ENCODE results near the gene CELSR2. TPM values are rescaled to one million over a fixed set of nuclear protein-coding genes. Genes with fewer than 3 reads are reported as not detected.
"Not testable (repeated sequence)": the region's sequence is repeated elsewhere in the genome, so short reads cannot be mapped to it uniquely, and the experiment has no call there.

Gene CELSR2
- total RNA-seq, 6 experiments from 2014 or later, result 1.3 to 3.3 (median 3.0) TPM

GRCh38 chr1:109214695-109215623, 34.4 kb upstream of the CELSR2 start:
- peak overlapping the region; percentile 63 to 89 (median 88) for H3K4me3 ChIP-seq
- intact Hi-C loops (cut with DNase I), result no loop called here
- H3K27me3 ChIP-seq, result no peaks in the 10 kb centered on the region
- H3K9me3 ChIP-seq, result no peaks in the 10 kb centered on the region
- peaks cover 0 to 29% (median 15%) of the 10 kb centered on the region in 4 donors for H3K4me1 ChIP-seq
- no peaks in the 10 kb centered on the region for H3K36me3 ChIP-seq
- ATAC-seq (peak; percentile 68 to 75 (median 70)), DNase-seq (peak in 2 of 3 donors; percentile 37 to 59)
- WGBS (ENCODE audit: insufficient coverage, low coverage, low lambda C conversion rate, missing lambda C conversion rate), result 7% methylated on average over 13 of the region's 13 CpGs
- TF ChIP-seq CTCF (IDR thresholded peaks at IDR 0.05) (no peak), POLR2A (IDR thresholded peaks at IDR 0.05) (peak; percentile 51)
- peak overlapping the region; percentile 69 to 83 (median 70) for H3K27ac ChIP-seq

GRCh38 chr1:109216662-109217061, 32.7 kb upstream of the CELSR2 start:
- Histone ChIP-seq H3K36me3 (peaks cover 0 to 3% (median 0%) of the 10 kb centered on the region in 4 donors), H3K27ac (no peak overlapping the region), H3K4me3 (no peak overlapping the region), H3K27me3 (no peaks in the 10 kb centered on the region), H3K4me1 (peaks cover 0 to 29% (median 15%) of the 10 kb centered on the region in 4 donors), H3K9me3 (no peaks in the 10 kb centered on the region)
- ATAC-seq (no peak), DNase-seq (peak in 1 of 3 donors; percentile 36)
- intact Hi-C loops (cut with DNase I), result no loop called here
- TF ChIP-seq CTCF (IDR thresholded peaks at IDR 0.05) (no peak), POLR2A (IDR thresholded peaks at IDR 0.05) (no peak)
- 81% methylated on average over 4 of the region's 4 CpGs for WGBS (ENCODE audit: insufficient coverage, low coverage, low lambda C conversion rate, missing lambda C conversion rate)

- peak in 1 of 3 donors; percentile 13 for DNase-seq
- WGBS (ENCODE audit: insufficient coverage, low coverage, low lambda C conversion rate, missing lambda C conversion rate), result 58% methylated on average over 3 of the region's 3 CpGs
- Histone ChIP-seq H3K4me3 (no peak overlapping the region), H3K36me3 (peaks cover 0 to 3% (median 0%) of the 10 kb centered on the region in 4 donors), H3K9me3 (no peaks in the 10 kb centered on the region), H3K27ac (no peak overlapping the region), H3K4me1 (peaks cover 0 to 29% (median 15%) of the 10 kb centered on the region in 4 donors), H3K27me3 (no peaks in the 10 kb centered on the region)
- no peak for ATAC-seq
- intact Hi-C loops (cut with DNase I), result no loop called here
- TF ChIP-seq CTCF (IDR thresholded peaks at IDR 0.05) (no peak), POLR2A (IDR thresholded peaks at IDR 0.05) (no peak)
These were observed 30.8 kb upstream of the CELSR2 start for GRCh38 chr1:109218516-109218915.

- ATAC-seq; intact Hi-C loops (cut with DNase I); H3K27ac ChIP-seq; H3K9me3 ChIP-seq; H3K4me3 ChIP-seq; H3K27me3 ChIP-seq; DNase-seq: not testable (repeated sequence)
- peaks cover 0 to 13% (median 3%) of the 10 kb centered on the region in 4 donors for H3K36me3 ChIP-seq
- peaks cover 0 to 14% (median 6%) of the 10 kb centered on the region in 4 donors for H3K4me1 ChIP-seq
- WGBS (ENCODE audit: insufficient coverage, low coverage, low lambda C conversion rate, missing lambda C conversion rate), result 100% methylated on average over 3 of the region's 9 CpGs
These were observed 28.1 kb upstream of the CELSR2 start for GRCh38 chr1:109221201-109221600.

GRCh38 chr1:109225308-109225707, 24.0 kb upstream of the CELSR2 start:
- Histone ChIP-seq H3K4me3 (no peak overlapping the region), H3K27me3 (no peaks in the 10 kb centered on the region), H3K4me1 (peaks cover 0 to 12% (median 2%) of the 10 kb centered on the region in 4 donors), H3K9me3 (no peaks in the 10 kb centered on the region), H3K36me3 (peaks cover 8 to 39% (median 21%) of the 10 kb centered on the region in 4 donors), H3K27ac (no peak overlapping the region)
- DNase-seq, result no peak
- no peak for ATAC-seq
- intact Hi-C loops (cut with DNase I), result no loop called here
- TF ChIP-seq POLR2A (IDR thresholded peaks at IDR 0.05), result no peak
- TF ChIP-seq CTCF (IDR thresholded peaks at IDR 0.05), result no peak
- 95% methylated on average over 3 of the region's 3 CpGs for WGBS (ENCODE audit: insufficient coverage, low coverage, low lambda C conversion rate, missing lambda C conversion rate)

All from right lobe of liver (tissue), 6 donors.